HG03025 (cell line): ENCODE results near the gene SLC13A3.

Experiments
- ATAC-seq: cut with Tn5 transposase; IDR thresholded peaks from one replicate; pipeline ENCODE4 v1.9.1; 2021; ENCODE audit warnings: mild to moderate bottlenecking, moderate library complexity; ENCODE audit not compliant: unreplicated experiment, low FRiP score

Gene SLC13A3

GRCh38 chr20:46546298-46546697 is 105.0 kb downstream of the SLC13A3 start:
- no peak for ATAC-seq

GRCh38 chr20:46545827-46546138 is 105.5 kb downstream of the SLC13A3 start:
- no peak for ATAC-seq

- ATAC-seq: no peak
Observed at GRCh38 chr20:46545077-46545826, 106.0 kb downstream of the SLC13A3 start.

GRCh38 chr20:46544576-46544975 is 106.7 kb downstream of the SLC13A3 start:
- no peak for ATAC-seq

- ATAC-seq: no peak
Observed at GRCh38 chr20:46543959-46544358, 107.3 kb downstream of the SLC13A3 start.

GRCh38 chr20:46543033-46543432 is 108.2 kb downstream of the SLC13A3 start:
- no peak for ATAC-seq

- no peak for ATAC-seq
Observed at GRCh38 chr20:46541229-46541935, 109.9 kb downstream of the SLC13A3 start.

- ATAC-seq: no peak
Observed at GRCh38 chr20:46539113-46539512, 112.1 kb downstream of the SLC13A3 start.

- ATAC-seq: no peak
Observed at GRCh38 chr20:46530640-46531039, 120.6 kb downstream of the SLC13A3 start.

GRCh38 chr20:46523696-46524328 is 127.4 kb downstream of the SLC13A3 start:
- no peak for ATAC-seq

- ATAC-seq: no peak
Observed at GRCh38 chr20:46523108-46523507, 128.2 kb downstream of the SLC13A3 start.

GRCh38 chr20:46520976-46521579 is 130.2 kb downstream of the SLC13A3 start:
- no peak for ATAC-seq

GRCh38 chr20:46520540-46520939 is 130.7 kb downstream of the SLC13A3 start:
- ATAC-seq: no peak

GRCh38 chr20:46519471-46520068 is 131.7 kb downstream of the SLC13A3 start:
- ATAC-seq: no peak

GRCh38 chr20:46512943-46513844 is 138.1 kb downstream of the SLC13A3 start, which contains the start of gene ZNF334:
Gene ZNF334 (minus strand): TSS chr20:46513559. CDS start chr20:46512102, 1,457 bp downstream.
- no peak for ATAC-seq

GRCh38 chr20:46509523-46509922 is 141.7 kb downstream of the SLC13A3 start:
- no peak for ATAC-seq
